NCI-H446 treated with DMSO at 0.1 percent for 48 hours (cell line): ENCODE measurements around the gene GGCX.
A peak's percentile ranks its signal among the peaks of the same experiment; 100 is the strongest.

Source experiments
- DNase-seq: peaks from one replicate; lab custom pipeline; 2025; lab: John Stamatoyannopoulos, UW

The GGCX gene

GRCh38 chr2:85516653-85517389 is 44.5 kb downstream of the GGCX start:
- DNase-seq = no peak

- no peak for DNase-seq
Measured at GRCh38 chr2:85514323-85514722, 47.0 kb downstream of the GGCX start.

DNA sequence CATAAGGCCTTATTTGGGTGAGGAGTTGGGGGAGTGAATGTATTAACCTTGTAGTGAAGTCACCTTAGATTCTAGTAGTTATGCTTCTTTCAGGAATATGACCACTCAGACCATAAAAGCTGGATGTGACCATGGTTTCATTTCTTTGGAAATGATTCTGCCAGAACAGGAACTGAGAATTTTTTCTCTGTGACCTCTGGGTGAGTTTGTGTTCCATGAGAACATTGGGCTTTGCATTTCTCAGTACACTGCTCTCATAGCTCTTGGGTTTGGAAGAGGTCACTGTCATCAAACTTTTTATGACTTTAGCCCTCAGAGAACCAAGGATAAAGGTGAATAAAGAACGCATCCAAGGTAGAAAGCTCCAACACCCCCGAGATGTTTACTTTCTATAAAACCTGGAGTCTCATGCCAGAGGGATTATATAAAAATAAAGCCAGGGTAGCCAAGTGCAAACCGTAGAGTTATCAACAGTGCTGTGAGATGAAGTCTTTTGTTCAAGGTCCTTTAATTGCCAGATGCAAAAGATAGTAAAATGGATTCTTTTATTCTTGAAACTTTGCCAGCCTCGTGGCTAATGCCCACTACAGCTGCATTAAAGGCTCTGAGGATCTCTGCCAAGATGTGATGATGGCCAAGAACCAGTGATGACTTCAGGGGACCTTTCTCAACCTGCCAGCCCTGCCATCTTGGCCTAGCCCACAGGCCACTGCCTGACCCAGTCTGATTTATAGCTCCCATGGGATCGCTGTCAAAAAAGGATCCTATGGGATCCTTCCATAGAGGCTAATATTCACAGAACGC is 50.1 kb downstream of the GGCX start:
- DNase-seq = no peak

- no peak for DNase-seq
Measured at GRCh38 chr2:85506768-85507181, 54.5 kb downstream of the GGCX start.

DNA sequence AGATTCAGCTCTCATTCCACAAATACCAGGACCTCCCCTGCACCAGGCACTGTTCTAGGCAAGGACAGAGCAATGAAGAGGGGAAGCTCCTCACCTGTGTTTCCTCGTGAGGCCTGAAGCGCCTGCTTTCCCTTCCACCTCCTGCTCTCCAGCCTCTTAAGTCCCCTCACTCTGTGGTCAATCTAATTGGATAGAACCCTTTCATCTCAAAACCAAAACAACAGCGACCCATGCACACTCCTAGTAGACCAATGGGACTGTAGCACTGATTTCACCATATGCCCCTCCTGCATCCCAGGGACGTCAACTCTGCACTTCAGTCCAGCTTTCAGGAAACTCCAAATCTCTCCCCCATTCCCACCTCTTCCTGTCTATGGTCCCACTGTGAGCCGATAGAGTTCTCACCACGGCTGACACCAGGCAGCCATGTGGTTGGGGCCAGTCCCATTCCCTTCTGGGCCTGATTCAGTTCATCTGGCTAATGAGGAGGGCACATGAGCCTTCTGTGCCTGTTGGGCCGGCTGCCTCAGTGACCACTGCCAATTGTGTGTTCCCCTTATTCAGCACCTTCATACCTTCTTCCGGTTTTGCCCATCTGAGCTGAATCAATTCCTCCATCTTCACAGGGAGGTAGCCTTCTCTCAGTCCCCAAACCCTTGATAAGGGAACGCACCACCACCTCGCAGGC is 55.6 kb downstream of the GGCX start:
- no peak for DNase-seq

DNA sequence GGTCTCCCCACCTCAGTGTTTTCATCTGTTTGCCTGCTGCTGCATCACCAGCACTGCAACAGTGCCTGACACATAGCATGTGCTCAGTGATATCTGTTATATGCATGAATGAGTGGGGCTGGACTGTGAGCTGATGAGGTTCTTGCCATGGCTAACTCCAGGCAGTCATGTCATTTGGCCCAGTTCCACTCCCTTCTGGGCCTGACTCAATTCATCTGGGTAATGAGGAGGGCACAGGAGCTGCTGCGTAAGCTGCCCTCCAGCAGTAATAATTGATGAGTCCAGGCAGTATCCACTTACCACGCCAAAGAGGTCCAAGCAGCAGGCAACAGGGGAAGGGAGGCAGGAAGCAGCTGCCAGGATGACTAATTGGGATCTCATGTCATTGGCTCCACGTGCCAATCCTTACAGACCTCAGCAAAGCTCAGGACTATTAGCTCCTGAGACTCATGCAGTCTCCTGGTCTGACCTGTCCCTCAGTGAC is 56.5 kb downstream of the GGCX start:
- peak; percentile 96 for DNase-seq

- no peak for DNase-seq
Measured at GRCh38 chr2:85503851-85504777, 57.2 kb downstream of the GGCX start.

- peak; percentile 48 for DNase-seq
Measured at GRCh38 chr2:85503168-85503850, 58.0 kb downstream of the GGCX start.

DNA sequence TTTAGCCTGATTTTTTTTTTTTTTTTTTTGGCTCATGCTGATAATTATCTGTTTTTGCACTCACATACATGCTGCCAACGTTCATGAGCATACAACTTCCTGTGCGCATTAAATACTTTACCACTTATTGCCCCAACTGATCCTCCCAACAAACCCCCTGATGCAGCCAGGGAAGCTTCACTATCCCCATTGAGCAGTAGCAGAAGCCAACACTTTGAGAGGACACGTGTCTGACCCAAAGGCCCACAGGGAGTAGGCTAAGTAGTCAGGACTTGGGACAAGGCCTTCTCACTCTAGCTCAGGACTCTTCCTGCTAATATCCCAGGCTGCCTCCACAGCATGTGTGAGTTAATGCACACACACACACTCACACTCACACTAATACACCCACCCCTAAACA is 58.6 kb downstream of the GGCX start:
- DNase-seq = no peak

DNA sequence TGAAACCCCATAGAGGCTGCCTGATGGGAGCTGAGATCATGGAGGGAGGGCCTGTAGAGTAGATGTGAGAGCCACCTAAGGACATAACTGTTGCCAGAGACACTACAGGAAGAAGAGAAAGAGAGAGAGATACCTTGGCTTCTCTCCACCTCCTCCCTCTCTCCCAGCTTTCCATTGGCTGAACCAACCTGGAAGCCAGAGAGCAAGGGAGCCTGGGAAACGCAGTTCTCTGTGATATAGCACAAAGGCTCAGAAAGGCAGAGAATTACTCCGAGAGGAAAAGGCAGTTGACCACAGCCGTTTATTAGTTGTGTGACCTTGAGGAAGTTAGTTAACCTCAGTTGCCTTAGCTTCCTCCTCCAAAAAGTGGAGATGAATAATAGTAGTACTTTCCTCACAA is 60.0 kb downstream of the GGCX start:
- DNase-seq = no peak

DNA sequence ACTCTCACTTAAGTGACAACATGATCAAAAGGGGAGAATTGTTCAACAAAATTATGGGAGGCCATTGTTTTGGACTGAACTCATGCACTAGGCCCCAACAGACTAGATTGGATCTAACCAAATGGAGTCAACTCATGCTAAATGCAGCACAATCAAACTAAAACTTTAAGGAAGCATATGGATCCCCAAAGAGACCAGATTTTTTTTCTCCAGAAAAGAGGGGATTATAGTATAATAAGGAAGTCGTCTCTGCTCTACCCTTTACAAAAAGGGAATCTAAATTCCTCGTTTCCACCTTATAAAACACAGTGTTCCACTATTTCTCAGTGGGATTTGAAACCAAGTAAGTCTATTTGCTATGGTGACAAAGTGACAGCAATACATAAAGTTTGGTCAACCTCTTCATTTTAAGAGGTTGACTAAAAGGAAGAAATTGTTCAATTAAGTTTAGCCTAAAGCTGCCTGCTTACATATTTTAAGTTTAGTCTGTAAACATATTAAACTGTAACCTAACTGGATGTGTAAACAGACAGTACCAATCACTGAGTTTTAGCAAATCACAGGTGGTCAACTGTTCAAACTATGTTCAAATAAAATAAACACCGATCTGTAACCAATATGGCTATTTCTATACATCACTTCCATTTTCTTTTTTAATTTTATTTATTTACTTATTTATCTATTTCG is 63.2 kb downstream of the GGCX start:
- no peak for DNase-seq

GRCh38 chr2:85496436-85496835 is 64.9 kb downstream of the GGCX start:
- no peak for DNase-seq
